SKM-1 treated with dmso at 0.1 percent for 144 hours (cell line): ENCODE measurements around the gene ADAMTS10.
"Not testable (repeated sequence)": the region's sequence is repeated elsewhere in the genome, so short reads cannot be mapped to it uniquely, and the experiment has no call there.

Experiments used
- DNase-seq: peaks from one replicate; lab custom pipeline; 2025; ENCODE audit not compliant: unreplicated experiment; lab: John Stamatoyannopoulos, UW

The ADAMTS10 gene

DNA sequence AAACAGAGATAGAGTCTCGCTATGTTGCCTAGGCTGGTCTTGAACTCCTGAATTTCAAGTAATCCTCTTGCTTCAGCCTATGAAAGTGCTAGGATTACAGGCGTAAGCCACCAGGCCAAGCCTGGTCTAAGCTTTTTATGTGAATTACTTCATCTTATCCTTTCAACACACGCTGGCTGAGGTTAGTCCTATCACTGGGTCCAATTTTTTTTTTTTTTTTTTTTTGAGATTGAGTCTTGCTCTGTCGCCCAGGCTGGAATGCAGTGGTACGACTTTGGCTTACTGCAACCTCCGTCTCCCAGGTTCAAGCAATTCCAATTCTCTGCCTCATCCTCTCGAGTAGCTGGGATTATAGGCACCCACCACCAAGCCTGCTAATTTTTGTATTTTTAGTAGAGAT lies 43.7 kb downstream of the ADAMTS10 start:
- DNase-seq: peak; percentile 21

DNA sequence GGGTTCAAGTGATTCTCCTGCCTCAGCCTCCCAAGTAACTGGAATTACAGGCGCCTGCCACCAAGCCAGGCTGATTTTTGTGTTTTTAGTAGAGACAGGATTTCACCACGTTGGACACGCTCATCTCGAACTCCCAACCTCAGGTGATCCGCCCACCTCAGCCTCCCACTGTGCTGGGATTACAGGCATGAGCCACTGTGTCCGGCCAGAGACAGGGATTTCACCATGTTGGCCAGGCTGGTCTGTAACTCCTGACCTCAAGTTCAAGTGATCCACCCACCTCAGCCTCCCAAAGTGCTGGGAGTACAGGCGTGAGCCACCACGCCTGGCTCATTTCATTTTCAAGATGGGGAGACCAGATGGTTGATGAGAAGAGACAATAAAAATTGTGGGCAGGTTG lies 45.6 kb downstream of the ADAMTS10 start:
- not testable (repeated sequence) for DNase-seq

DNA sequence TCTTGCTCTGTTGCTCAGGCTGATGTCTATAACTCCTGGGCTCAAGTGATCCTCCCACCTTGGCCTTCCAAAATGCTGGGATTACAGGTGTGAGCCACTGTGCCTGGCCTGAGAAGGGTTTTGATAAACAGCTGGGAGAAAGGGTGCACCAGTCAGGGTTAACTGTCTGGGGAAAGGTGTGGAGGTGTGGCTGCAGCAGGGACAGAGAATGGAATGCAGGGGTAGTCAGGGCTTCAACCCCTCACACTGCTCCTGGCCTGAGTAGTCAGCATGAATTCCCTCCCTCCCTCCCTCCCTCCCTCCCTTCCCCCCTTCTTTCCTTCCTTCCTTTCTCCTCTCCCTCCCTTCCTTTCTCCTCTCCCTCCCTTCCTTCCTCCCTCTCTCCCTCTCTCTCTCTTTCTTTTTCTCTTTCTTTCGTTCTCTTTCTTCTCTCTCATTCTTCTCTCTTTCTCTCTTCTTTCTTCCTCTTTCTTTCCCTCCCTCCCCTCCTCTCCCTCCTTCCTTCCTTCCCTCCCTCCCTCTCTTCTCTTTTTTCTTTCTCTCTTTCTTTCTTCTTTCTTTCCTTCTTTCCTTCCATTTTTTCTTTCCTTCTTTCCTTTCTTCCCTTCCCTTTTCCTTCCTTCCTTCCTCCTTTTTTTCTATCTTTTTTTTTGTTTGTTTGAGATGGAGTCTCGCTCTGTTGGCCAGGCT lies 49.3 kb downstream of the ADAMTS10 start:
- no peak for DNase-seq

DNA sequence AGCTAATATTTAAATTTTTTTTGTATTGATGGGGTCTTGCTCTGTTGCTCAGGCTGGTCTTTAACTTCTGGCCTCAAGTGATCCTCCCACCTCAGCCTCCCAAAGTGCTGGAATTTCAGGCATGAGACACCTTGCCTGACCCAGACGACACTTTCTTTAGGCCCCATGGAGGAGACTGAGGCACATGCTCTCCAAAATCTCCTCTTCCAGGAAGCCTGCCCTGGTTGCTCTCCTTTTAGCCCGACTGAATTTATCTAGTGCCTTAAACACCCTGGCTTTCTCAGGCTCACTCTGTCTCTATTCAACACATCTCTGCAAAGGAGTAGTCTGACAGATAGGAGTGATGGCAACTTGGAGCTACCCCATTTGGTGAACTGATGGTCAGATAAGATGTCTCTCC lies 52.2 kb downstream of the ADAMTS10 start:
- DNase-seq: no peak

DNA sequence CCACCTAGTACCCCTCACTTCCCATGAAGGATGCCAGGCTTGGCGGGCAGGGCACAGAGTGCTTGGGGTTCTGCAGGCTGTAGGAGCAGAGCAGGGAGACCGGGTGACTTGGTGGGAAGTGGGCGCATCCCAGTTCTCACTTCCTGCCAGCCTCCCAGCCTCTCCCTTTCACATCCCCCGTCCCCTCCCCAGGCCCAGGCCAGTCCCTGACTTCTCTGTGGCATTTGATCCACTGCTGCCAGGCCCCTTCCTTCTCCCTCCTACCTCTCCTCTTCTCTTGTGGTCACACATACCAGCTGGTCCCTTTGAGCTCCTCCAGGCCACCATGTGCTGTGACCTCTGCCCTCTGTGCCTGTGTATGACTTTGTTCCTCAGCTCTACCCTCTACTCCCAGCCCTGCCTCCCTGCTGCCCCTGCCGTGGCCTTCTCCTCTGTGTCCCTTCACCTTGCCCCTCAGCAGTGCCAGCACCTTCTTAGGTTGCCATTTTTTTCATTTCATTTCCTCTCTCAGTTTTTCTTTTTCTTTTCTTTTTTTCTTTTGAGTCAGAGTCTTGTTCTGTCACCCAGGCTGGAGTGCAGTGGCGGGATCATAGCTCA lies 52.8 kb downstream of the ADAMTS10 start:
- DNase-seq: no peak

DNA sequence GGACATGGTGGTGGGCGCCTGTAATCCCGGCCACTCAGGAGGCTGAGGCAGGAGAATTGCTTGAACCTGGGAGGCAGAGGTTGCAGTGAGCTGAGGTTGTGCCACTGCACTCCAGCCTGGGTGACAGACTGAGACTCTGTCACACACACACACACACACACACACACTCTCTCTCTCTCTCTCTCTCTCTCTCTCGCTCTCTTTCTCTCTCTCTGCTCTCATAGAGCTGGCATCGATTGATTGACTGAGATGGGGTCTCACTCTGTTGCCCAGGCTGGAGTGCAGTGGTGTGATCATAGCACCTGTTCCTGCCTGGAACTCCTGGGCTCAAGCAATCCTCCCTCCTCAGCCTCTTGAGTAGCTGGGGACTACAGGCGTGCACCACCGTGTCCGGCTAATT lies 56.8 kb downstream of the ADAMTS10 start:
- not testable (repeated sequence) for DNase-seq

DNA sequence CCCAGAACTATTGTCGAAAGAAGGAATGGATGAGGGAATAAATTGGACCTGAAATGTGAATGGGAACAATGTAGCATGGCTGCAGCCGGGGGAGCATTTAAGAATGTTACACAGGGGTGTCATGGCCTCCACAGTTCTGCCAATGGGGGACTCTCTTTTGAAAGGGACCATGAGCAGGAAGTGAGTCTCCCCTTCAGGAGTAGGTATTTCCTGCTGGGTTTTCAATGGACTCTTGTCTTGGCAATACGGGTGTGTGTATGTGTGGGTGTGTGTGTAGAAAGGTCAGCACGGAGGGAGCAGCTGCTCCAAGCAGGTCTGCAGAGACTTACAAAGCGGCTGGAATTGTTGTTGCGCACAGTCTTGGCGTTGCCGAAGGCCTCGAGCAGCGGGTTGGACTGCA lies 57.7 kb downstream of the ADAMTS10 start:
- no peak for DNase-seq

DNA sequence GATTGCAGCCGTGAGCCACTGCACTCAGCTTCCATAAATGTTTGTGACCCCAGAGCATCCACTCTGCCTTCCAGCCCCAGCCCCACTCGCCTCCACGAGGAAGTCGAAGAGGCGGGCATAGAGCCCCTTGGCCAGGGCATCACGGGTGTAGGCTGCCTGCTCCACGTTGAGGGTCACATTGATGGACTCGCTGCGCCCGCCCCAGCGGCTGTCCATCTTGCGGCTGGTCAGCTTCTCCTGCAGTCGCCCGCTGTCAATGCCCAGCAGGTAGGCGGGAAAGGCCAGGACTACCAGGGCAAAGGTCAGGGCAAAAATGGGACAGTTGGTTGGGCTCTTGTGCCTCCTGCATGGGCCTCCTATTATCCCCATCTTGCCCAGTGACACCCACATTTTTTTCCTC lies 60.4 kb downstream of the ADAMTS10 start:
- no peak for DNase-seq

DNA sequence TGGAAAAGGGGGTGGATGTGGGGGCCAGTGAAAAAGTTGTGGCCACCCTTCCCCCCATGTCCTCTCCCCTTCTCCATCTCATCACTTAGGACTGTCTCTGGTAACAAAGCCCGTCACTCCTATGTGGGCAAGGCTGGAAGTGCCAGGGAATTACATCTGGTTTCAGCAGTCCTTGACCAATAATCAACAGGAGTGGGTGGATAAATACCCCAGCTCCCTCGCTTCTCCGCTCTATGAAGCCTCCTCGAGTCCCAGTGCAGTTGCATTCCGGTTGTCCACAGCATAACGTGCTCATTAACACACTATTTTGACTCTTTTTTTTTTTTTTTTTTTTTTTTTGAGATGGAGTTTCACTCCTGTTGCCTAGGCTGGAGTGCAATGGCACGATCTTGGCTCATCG lies 64.8 kb downstream of the ADAMTS10 start:
- DNase-seq: no peak

DNA sequence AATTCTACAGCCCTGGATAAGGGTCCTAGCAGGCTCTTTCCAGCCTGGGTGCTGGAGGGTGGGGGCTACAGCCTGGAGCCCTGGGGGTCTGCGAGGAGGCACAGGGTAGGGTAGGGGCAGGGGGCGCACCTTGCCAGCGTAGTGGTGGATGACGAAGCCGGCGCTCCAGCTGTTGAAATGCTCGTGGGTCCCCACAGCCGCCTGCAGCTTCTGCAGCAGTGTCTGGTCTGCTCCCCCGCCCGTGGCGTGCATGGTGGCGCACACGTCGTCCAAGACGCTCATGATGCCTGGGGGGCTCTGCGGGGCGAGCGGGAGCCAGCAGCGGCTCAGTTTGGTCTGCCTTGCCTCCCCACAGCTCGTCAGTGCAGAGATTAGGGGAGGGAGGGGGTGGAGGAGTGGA lies 66.3 kb downstream of the ADAMTS10 start:
- no peak for DNase-seq

DNA sequence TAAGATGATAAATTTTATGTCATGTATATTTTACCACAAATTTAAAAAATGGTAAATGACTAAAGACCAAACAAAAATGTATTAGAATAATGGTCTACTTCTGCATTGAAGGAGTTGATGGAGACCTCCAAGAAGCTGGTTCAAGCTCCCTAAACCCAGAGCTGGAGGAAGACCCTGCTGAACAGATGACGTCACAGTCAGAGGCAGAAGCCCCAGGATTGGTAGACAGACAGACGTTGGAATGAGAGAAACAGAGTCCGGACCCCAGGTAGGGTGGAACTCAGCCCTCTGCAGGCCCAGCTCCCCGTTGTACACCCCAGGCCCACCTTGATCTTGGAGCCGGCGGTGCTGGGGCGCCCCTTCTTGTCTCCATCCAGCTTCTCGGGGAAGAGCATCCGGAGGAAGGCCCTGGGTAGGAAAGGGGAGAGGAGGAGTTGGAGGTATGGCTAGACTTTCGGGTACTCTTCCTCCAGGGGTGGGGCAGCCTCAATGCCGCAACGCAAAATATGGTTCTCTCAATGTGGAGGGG lies 70.8 kb downstream of the ADAMTS10 start:
- no peak for DNase-seq

DNA sequence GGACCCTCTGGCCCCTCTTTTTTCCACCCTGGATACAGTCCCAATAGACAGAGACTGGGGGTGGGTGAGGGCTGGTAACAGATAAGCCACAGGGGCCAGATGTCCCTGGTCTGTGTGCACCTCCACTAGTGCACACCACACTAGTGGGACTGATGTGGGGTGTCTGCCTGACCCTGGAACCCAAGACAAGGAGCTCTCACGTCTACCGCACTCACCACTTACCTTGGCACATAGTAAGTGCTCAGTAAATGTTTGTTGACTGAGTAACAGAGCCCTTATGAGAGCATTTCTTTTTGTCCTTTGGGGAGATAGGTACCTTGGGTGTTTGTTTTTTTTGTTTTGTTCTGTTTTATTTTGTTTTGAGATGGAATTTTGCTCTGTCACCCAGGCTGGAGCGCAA lies 73.4 kb downstream of the ADAMTS10 start:
- DNase-seq: no peak

DNA sequence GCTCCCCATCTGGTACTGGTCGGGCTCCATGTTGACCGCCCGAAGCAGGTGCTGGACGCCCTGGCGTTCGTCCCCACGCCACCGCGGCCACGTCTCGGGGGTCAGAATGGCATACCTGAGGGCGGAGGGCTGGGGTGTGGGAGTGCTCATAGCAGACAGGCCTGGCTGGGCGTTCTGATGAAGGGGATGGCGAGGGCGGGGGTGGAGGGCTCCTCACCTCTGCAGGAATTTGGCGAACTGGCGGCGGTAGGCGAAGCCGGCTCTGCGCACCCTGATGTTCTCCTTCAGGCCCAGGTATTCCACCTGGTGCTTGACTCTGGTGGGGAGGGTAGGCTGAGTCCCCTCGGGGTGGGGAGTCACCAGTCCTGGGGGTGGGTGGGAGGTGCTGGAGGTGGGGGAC lies 74.2 kb downstream of the ADAMTS10 start:
- no peak for DNase-seq

DNA sequence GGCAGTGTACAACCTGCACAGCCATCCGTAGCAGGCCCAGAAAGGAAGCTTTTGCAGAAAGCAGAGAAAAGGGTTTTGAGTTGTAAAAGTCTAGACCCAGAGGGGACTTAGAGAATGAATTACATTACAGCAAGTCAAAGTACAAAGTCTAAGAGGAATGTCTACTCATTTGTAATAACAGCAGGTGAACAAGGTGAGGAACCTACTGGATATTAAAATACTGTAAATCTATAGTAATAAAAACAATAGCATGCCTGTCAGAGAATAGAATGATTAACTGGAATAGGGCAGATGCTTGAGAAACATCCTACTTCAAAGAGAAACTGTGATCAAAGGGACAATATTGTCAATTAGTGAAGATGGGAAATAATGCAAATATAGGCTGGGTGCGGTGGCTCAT lies 78.3 kb downstream of the ADAMTS10 start:
- DNase-seq: no peak

DNA sequence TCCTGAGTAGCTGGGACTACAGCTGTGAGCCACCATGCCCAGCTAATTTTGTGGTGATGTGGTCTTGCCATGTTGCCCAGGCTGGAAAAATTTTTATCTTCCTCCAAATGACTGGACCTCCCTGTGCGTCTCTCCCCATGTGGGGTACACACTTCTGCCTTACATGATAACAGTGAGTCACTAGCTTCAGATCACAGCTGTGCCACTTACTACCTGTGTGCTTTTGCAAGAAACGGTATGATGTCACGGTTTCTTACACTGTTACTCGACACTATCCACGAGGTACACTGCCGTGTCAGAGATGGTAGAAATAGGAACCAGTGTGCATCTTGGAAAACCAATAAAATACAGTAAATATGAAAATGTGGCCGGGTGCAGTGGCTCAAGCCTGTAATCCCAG lies 79.0 kb downstream of the ADAMTS10 start:
- no peak for DNase-seq
